Choroid plexus epithelial cell (primary cell): Measurements from ENCODE around the gene SF3A2.

ENCODE experiments used
- DNase-seq: peaks from one replicate; pipeline ENCODE4 v3.0.0-alpha.2; 2010; ENCODE audit warnings: low read depth
- H3K4me3 ChIP-seq: 2 replicates; pipeline ENCODE4 v1.5.1; 2011; ENCODE audit warnings: low read depth, mild to moderate bottlenecking, control low read depth, low read length, moderate library complexity
- CTCF ChIP-seq: conservative IDR thresholded peaks from 2 replicates; pipeline ENCODE4 v1.5.1; 2011; ENCODE audit warnings: low read depth, mild to moderate bottlenecking, control low read depth, inconsistent platforms, low read length, moderate library complexity

Gene SF3A2

GRCh38 chr19:2274185-2274711 lies 37.6 kb downstream of the SF3A2 start:
- H3K4me3 ChIP-seq: no peak overlapping the region
- DNase-seq: no peak
- no peak for TF ChIP-seq CTCF

GRCh38 chr19:2274931-2275535 lies 38.4 kb downstream of the SF3A2 start:
- peak; percentile 76 for TF ChIP-seq CTCF
- no peak overlapping the region for H3K4me3 ChIP-seq
- DNase-seq: peak; percentile 70

GRCh38 chr19:2275588-2276428 lies 39.2 kb downstream of the SF3A2 start:
- no peak for DNase-seq
- H3K4me3 ChIP-seq: no peak overlapping the region
- TF ChIP-seq CTCF: no peak

GRCh38 chr19:2276429-2276986 lies 39.9 kb downstream of the SF3A2 start:
- no peak overlapping the region for H3K4me3 ChIP-seq
- TF ChIP-seq CTCF: no peak
- DNase-seq: no peak

- no peak overlapping the region for H3K4me3 ChIP-seq
- no peak for DNase-seq
- TF ChIP-seq CTCF: no peak
These were observed 40.5 kb downstream of the SF3A2 start for GRCh38 chr19:2277138-2277537.

GRCh38 chr19:2278459-2279158 lies 42.0 kb downstream of the SF3A2 start:
- no peak for TF ChIP-seq CTCF
- DNase-seq: no peak
- no peak overlapping the region for H3K4me3 ChIP-seq
